ENCODE data around the gene CCRL2. TPM values are rescaled to one million over a fixed set of nuclear protein-coding genes. Genes with fewer than 3 reads are reported as not detected.
"Not testable (repeated sequence)": the region's sequence is repeated elsewhere in the genome, so short reads cannot be mapped to it uniquely, and the experiment has no call there.

The CCRL2 gene
- total RNA-seq, 1 donor from 2014 or later = 1.9 TPM

DNA sequence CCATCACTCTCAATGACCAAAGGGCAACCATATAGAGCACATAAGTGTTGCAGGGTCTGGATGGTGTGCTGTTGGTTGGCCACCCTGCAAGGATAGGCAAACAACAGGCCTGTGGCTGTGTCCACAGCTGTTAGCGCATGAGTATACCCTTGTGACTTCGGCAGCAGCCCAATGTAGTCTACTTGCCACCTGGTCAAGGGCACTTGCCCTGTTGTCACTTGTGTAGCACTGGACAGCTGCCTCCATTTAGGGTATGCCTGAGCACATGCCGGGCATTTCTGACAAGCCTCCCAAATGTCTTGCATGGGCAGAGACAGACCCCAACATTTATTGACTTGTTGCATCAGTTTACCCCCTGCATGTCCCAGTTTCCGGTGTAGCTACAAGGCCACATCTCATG is 12.8 kb downstream of the CCRL2 start:
- Mint-ChIP-seq H3K27ac (no peak overlapping the region), H3K36me3 (ENCODE audit: low read depth) (no peaks in the 10 kb centered on the region), H3K4me1 (peaks cover 2% of the 10 kb centered on the region), H3K4me3 (no peak overlapping the region), H3K9me3 (no peaks in the 10 kb centered on the region), H3K27me3 (no peaks in the 10 kb centered on the region)
- ATAC-seq (ENCODE audit: low read depth) = no peak
- TF ChIP-seq, protein P1, sequence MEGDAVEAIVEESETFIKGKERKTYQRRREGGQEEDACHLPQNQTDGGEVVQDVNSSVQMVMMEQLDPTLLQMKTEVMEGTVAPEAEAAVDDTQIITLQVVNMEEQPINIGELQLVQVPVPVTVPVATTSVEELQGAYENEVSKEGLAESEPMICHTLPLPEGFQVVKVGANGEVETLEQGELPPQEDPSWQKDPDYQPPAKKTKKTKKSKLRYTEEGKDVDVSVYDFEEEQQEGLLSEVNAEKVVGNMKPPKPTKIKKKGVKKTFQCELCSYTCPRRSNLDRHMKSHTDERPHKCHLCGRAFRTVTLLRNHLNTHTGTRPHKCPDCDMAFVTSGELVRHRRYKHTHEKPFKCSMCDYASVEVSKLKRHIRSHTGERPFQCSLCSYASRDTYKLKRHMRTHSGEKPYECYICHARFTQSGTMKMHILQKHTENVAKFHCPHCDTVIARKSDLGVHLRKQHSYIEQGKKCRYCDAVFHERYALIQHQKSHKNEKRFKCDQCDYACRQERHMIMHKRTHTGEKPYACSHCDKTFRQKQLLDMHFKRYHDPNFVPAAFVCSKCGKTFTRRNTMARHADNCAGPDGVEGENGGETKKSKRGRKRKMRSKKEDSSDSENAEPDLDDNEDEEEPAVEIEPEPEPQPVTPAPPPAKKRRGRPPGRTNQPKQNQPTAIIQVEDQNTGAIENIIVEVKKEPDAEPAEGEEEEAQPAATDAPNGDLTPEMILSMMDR (IDR thresholded peaks at IDR 0.05) = no peak
- POLR2A ChIA-PET = no interaction called here
- intact Hi-C loops (cut with micrococcal nuclease) = no loop called here
- no peak for DNase-seq
- CTCF ChIA-PET = no interaction called here

DNA sequence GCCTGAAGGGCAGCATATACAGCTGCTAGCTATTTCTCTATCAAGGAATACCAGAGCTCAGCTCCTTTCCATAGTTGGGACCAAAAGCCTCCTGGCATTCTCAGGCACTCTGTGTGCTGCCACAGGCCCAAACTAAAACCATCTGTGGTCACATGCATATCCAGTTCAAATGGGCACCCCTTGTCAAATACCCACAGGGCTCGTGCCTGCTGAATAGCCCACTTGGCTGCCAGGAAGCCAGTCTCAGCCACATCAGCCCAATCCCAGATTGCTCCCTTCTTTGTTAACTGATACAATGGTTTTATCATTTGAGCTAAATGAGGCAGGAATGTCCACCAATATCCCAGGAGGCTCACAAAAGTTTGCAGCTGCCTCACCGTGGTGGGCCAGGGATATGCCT is 13.9 kb downstream of the CCRL2 start:
- ATAC-seq (ENCODE audit: low read depth) = no peak
- H3K27me3 Mint-ChIP-seq = no peaks in the 10 kb centered on the region
- TF ChIP-seq, protein P1 (IDR thresholded peaks at IDR 0.05) = no peak
- intact Hi-C loops (cut with micrococcal nuclease) = no loop called here
- CTCF ChIA-PET = interaction anchor here (0.6 kb wide), 1 partner anchor 22 kb away, joined by 5 read pairs; no protein-coding TSS in a partner anchor
- no peaks in the 10 kb centered on the region for H3K36me3 Mint-ChIP-seq (ENCODE audit: low read depth)
- no peak overlapping the region for H3K27ac Mint-ChIP-seq
- no peak for DNase-seq
- peaks cover 2% of the 10 kb centered on the region for H3K4me1 Mint-ChIP-seq
- POLR2A ChIA-PET = no interaction called here
- no peaks in the 10 kb centered on the region for H3K9me3 Mint-ChIP-seq
- H3K4me3 Mint-ChIP-seq = no peak overlapping the region

DNA sequence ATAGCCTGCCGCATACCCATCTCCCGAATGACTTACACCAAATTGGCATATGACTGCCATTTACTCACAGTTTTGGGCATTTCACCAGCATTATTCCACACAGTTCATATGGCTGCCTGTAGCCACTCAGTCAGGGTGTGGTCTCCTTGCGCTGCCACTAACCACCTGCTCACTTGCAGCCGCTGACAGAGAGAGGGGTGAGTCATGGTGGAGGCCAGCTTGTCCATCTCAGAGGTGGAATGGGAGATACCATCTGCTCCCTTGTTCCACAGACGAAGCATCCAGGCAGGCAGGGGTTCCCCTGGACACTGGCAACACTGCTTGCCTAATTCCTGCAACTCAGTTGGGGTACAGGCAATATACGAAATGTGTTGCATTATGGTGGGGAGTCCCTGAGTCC is 15.6 kb downstream of the CCRL2 start:
- Mint-ChIP-seq H3K27ac (no peak overlapping the region), H3K27me3 (no peaks in the 10 kb centered on the region), H3K4me1 (no peaks in the 10 kb centered on the region), H3K9me3 (no peaks in the 10 kb centered on the region), H3K36me3 (ENCODE audit: low read depth) (no peaks in the 10 kb centered on the region), H3K4me3 (no peak overlapping the region)
- TF ChIP-seq, protein P1 (IDR thresholded peaks at IDR 0.05) = no peak
- CTCF ChIA-PET = no interaction called here
- POLR2A ChIA-PET = no interaction called here
- DNase-seq (no peak), ATAC-seq (ENCODE audit: low read depth) (no peak)
- intact Hi-C loops (cut with micrococcal nuclease) = no loop called here

DNA sequence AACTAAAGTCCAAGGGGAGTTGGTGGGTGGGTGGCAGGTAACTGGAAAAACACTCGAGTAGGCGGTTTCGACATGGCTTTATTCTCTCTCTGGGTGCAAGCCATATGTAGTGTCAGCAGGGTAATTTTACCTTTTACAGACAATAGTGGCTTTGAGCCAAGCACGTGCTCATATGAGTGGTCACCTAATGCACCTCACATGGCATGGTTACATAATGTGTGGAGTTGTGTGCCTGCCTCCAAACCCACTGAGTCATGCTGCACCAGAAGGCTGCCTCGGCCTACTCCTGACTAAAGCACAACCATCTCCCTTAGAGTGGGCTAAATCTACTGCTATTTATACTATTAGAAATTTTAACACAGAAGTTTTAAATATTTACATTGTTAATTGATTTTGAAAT is 16.5 kb downstream of the CCRL2 start:
- DNase-seq = no peak
- intact Hi-C loops (cut with micrococcal nuclease) = no loop called here
- Mint-ChIP-seq H3K27ac (no peak overlapping the region), H3K4me1 (no peaks in the 10 kb centered on the region), H3K27me3 (no peaks in the 10 kb centered on the region), H3K4me3 (no peak overlapping the region), H3K36me3 (ENCODE audit: low read depth) (no peaks in the 10 kb centered on the region), H3K9me3 (no peaks in the 10 kb centered on the region)
- CTCF ChIA-PET = no interaction called here
- ATAC-seq (ENCODE audit: low read depth) = no peak
- POLR2A ChIA-PET = interaction anchor here (0.6 kb wide), 1 partner anchor 217 kb away, joined by 5 read pairs; no protein-coding TSS in a partner anchor
- TF ChIP-seq, protein P1 (IDR thresholded peaks at IDR 0.05) = no peak

DNA sequence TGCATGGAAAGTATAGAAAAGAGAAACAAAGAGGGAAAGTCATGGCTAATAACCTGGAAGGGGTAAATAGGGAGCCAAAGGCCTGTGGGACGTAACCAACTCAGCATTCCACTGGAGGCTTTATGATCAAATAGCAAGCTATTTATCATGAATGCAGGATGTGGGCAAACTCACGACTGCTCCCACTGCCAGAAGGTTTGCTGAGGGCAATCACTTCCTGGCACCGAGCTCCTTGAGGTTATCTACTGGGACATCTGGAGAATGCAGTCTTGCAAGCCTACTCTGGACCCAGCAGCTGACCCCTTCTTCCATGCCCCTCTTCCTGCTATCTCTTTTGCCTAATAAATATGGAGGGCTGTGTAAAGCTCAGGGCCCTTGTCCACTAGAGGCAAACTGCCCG is 19.4 kb downstream of the CCRL2 start:
- H3K27me3 Mint-ChIP-seq; POLR2A ChIA-PET; H3K9me3 Mint-ChIP-seq; H3K4me3 Mint-ChIP-seq; H3K4me1 Mint-ChIP-seq; intact Hi-C loops (cut with micrococcal nuclease); DNase-seq; ATAC-seq (ENCODE audit: low read depth); H3K36me3 Mint-ChIP-seq (ENCODE audit: low read depth); H3K27ac Mint-ChIP-seq: not testable (repeated sequence)
- CTCF ChIA-PET = interaction anchor here (1.1 to 1.4 kb wide), 2 partner anchors 48 to 488 kb away, joined by 3 to 4 read pairs; no protein-coding TSS in a partner anchor

DNA sequence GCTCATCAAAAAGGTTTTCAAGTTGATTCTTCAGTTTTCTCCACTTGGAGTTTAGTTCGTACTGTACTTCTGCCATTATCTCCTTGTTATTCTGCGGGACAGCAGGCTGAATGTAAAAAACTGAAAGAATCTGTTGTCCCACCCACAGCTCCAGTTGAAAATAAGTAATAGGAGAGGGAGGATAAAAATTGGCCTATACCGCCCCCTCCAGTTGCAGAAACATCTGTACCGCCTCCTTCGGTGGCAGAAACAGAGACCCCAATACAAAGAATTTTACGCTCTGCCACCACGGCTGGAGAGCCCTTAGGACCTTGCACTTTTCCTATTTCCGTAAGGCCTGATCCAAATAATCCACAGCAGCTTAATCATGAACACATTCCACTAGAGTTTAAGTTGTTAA is 20.3 kb downstream of the CCRL2 start:
- H3K27ac Mint-ChIP-seq; H3K4me1 Mint-ChIP-seq; H3K4me3 Mint-ChIP-seq; DNase-seq; ATAC-seq (ENCODE audit: low read depth); H3K9me3 Mint-ChIP-seq; POLR2A ChIA-PET; H3K27me3 Mint-ChIP-seq; H3K36me3 Mint-ChIP-seq (ENCODE audit: low read depth): not testable (repeated sequence)
- CTCF ChIA-PET = interaction anchor here (1.1 to 1.4 kb wide), 2 partner anchors 49 to 489 kb away, joined by 3 to 4 read pairs; no protein-coding TSS in a partner anchor
- intact Hi-C loops (cut with micrococcal nuclease) = loop anchor here (1.0 kb wide), 1 partner anchor 489 kb away; no protein-coding TSS in a partner anchor
